Left ventricle myocardium inferior (tissue), 1 donor: ENCODE data around the gene CHAD. TPM values are rescaled to one million over a fixed set of nuclear protein-coding genes. Genes with fewer than 3 reads are reported as not detected.

Source experiments
- DNase-seq: peaks from one replicate; pipeline ENCODE4 v3.0.0-alpha.2; 2020
- H3K27ac ChIP-seq: fragments of 200-600 bp; replicated peaks from 2 replicates; pipeline ENCODE4 v1.8.0; 2021
- H3K27me3 ChIP-seq: fragments of 200-600 bp; 2 replicates; pipeline ENCODE4 v1.8.0; 2021; ENCODE audit warnings: low read depth
- H3K36me3 ChIP-seq: fragments of 200-600 bp; 2 replicates; pipeline ENCODE4 v1.8.0; 2021
- H3K4me1 ChIP-seq: fragments of 200-600 bp; 2 replicates; pipeline ENCODE4 v1.8.0; 2021
- H3K4me3 ChIP-seq: fragments of 200-600 bp; 2 replicates; pipeline ENCODE4 v1.8.0; 2021; ENCODE audit warnings: mild to moderate bottlenecking, moderate library complexity
- H3K9me3 ChIP-seq: fragments of 200-600 bp; replicated peaks from 2 replicates; pipeline ENCODE4 v1.8.0; 2021
- intact Hi-C: fragments of 100-400 bp; cut with micrococcal nuclease; formaldehyde crosslinking; loops from one replicate; pipeline ENCODE4 v1.11.0; 2022
- total RNA-seq: library from RNA; stranded (reverse); fragmentation: NEBNext Ultra II Directional; extraction: Animal tissue kit (Norgen Biotek cat#: 25700); gene quantifications from one replicate; pipeline ENCODE4 v1.2.1, GENCODE V29; 2021
- TF ChIP-seq, protein P1 (sequence below): fragments of 200-600 bp; IDR thresholded peaks from 2 replicates; pipeline ENCODE4 v1.8.0; 2021; ENCODE audit warnings: antibody characterized with exemption, mild to moderate bottlenecking, borderline replicate concordance
- donor health status: DM: no; HTN: yes; CAD: no; lungs with severe emphysema.

CHAD gene
- total RNA-seq, 1 donor from 2014 or later: not detected

DNA sequence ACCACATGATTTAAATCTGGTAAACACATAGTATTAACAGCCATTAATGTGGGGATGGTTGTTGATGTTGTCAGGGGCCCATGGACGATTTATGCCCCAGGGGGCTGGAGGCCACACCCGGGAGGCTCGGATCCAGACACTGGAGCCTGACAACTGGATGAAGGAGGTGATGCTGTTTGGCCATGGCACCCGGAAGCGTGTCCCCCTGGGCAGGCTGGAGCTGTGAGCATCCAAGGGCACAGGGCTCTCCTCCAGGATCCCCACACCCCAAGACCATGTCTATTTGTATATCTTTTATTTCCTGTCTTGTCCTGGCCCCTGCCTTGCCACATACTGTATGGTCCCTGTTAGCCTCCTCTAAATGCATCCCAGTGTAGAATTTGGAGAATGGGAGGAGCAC, 14.6 kb upstream of the CHAD start:
- H3K9me3 ChIP-seq: no peaks in the 10 kb centered on the region
- intact Hi-C loops: loop anchor here (10.0 kb wide), 1 partner anchor 62 kb away; the partner anchor contains the start of gene SPATA20
- peak overlapping the region; percentile 87 for H3K27ac ChIP-seq
- H3K4me1 ChIP-seq: peaks cover 48% of the 10 kb centered on the region
- peaks cover 52% of the 10 kb centered on the region for H3K36me3 ChIP-seq
- no peaks in the 10 kb centered on the region for H3K27me3 ChIP-seq
- H3K4me3 ChIP-seq: no peak overlapping the region
- no peak for DNase-seq
- TF ChIP-seq, protein P1, sequence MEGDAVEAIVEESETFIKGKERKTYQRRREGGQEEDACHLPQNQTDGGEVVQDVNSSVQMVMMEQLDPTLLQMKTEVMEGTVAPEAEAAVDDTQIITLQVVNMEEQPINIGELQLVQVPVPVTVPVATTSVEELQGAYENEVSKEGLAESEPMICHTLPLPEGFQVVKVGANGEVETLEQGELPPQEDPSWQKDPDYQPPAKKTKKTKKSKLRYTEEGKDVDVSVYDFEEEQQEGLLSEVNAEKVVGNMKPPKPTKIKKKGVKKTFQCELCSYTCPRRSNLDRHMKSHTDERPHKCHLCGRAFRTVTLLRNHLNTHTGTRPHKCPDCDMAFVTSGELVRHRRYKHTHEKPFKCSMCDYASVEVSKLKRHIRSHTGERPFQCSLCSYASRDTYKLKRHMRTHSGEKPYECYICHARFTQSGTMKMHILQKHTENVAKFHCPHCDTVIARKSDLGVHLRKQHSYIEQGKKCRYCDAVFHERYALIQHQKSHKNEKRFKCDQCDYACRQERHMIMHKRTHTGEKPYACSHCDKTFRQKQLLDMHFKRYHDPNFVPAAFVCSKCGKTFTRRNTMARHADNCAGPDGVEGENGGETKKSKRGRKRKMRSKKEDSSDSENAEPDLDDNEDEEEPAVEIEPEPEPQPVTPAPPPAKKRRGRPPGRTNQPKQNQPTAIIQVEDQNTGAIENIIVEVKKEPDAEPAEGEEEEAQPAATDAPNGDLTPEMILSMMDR: no peak

DNA sequence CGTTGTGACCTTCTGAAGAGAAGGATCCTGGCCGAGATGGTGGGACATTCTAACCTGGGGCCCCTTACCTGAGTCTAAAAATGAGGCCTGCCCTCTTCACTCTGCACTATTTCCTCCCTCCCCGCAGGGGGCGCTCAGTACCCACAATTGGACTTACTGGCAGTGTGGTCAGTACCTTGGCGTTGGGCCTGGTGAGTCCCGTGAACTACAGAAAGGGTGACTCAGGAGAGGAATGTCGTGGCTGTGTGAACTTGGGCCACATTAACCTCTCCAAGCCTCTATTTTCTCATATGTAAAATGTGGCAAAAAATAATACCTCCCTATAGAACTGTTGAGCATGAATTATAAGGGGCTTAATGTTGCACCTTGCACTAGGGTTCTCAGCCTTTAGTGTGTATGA, 13.8 kb upstream of the CHAD start:
- H3K4me3 ChIP-seq: peak overlapping the region; percentile 23
- TF ChIP-seq, protein P1: peak; percentile 86
- intact Hi-C loops: loop anchor here (10.0 kb wide), 1 partner anchor 62 kb away; the partner anchor contains the start of gene SPATA20
- H3K27ac ChIP-seq: peak overlapping the region; percentile 87
- peaks cover 51% of the 10 kb centered on the region for H3K36me3 ChIP-seq
- peaks cover 55% of the 10 kb centered on the region for H3K4me1 ChIP-seq
- no peaks in the 10 kb centered on the region for H3K27me3 ChIP-seq
- peak; percentile 93 for DNase-seq
- no peaks in the 10 kb centered on the region for H3K9me3 ChIP-seq

DNA sequence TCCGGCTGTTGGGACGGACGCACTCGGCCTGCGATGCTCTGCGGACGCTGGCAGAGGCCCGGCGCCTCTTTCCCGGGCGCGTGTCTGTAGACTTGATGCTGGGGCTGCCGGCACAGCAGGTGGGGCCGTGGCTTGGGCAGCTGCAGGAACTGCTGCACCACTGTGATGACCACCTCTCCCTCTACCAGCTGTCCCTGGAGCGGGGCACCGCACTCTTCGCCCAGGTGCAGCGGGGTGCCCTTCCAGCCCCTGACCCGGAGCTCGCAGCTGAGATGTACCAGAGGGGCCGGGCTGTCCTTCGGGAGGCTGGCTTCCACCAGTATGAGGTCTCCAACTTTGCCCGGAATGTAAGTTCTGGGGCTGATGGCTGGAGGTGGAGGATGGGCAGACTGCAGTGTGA, 13.4 kb upstream of the CHAD start:
- Histone ChIP-seq H3K9me3 (no peaks in the 10 kb centered on the region), H3K36me3 (peaks cover 47% of the 10 kb centered on the region), H3K4me1 (peaks cover 55% of the 10 kb centered on the region), H3K27ac (peak overlapping the region; percentile 87), H3K4me3 (no peak overlapping the region), H3K27me3 (peaks cover 4% of the 10 kb centered on the region)
- TF ChIP-seq, protein P1: no peak
- no peak for DNase-seq
- intact Hi-C loops: loop anchor here (10.0 kb wide), 1 partner anchor 63 kb away; the partner anchor contains the start of gene SPATA20

DNA sequence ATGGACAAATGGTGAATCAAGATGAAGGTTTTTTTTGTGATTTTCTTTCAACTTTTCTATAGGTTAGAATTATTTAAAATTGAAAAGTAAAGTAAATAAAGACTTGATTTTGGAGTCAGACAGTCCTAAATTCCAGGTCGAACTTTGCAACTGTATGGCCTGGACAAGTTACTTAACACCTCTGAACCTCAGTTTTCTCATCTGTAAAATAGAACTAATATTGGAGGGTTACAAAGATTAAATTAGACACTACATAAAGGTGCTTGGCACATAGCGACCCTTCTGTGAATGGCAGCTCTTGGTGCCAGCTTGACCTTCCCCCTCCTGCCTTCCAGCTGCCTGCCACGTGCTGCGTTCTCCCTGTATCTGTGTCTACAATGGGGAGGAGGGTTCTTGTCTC, 13.0 kb upstream of the CHAD start:
- Histone ChIP-seq H3K9me3 (no peaks in the 10 kb centered on the region), H3K4me1 (peaks cover 55% of the 10 kb centered on the region), H3K27me3 (peaks cover 9% of the 10 kb centered on the region), H3K4me3 (no peak overlapping the region), H3K36me3 (peaks cover 44% of the 10 kb centered on the region), H3K27ac (peak overlapping the region; percentile 87)
- no peak for DNase-seq
- intact Hi-C loops: loop anchor here (10.0 kb wide), 1 partner anchor 63 kb away; the partner anchor contains the start of gene SPATA20
- TF ChIP-seq, protein P1: no peak

DNA sequence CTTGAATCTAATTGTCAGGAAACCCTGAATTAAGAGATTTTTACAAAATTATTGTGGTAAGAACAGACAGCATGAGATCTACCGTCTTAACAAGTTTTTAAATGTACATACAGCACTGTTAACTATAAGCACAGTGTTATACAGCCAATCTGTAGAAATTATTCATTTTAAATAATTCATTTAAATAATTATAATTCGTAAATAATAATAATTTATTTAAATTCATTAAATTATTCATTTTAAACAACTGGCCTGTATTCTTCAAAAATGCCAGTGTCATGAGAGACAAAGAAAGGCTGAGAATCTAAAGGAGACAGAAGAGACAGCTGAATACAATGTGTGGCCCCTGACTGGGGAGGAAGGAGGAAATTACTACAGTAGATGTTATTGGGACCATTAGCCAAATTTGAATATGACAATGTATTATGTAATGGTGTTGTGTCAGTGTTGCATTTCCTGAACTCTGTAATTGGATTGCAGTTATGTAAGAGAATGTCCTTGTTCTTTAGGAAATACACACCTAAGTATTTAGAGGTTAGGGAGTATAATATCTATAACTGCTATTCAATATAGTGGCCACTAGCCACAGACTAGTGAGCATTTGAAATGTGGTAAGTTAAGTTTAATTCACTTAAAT, 12.3 kb upstream of the CHAD start:
- H3K4me1 ChIP-seq: peaks cover 55% of the 10 kb centered on the region
- DNase-seq: no peak
- peaks cover 12% of the 10 kb centered on the region for H3K27me3 ChIP-seq
- H3K27ac ChIP-seq: peak overlapping the region; percentile 87
- no peaks in the 10 kb centered on the region for H3K9me3 ChIP-seq
- intact Hi-C loops: loop anchor here (10.0 kb wide), 1 partner anchor 64 kb away; the partner anchor contains the start of gene SPATA20
- no peak overlapping the region for H3K4me3 ChIP-seq
- peaks cover 39% of the 10 kb centered on the region for H3K36me3 ChIP-seq
- TF ChIP-seq, protein P1: no peak
